OCI-LY1 (cell line): ENCODE results near the gene IFNA8.

Source experiments
- EZH2 ChIP-seq: fragments of 200-600 bp; sonication (generic), shearing (Covaris generic); IDR thresholded peaks from 2 replicates; pipeline ENCODE4 v1.8.0; 2017; ENCODE audit warnings: borderline replicate concordance, mixed run types, mild to moderate bottlenecking, antibody characterized with exemption, low read length, moderate library complexity, mixed read lengths
- TF ChIP-seq, protein P1 (sequence below): fragments of 200-600 bp; sonication (generic), shearing (Covaris generic); IDR thresholded peaks from 2 replicates; pipeline ENCODE4 v1.5.1; 2017; ENCODE audit warnings: mild to moderate bottlenecking, antibody characterized with exemption, low read length, moderate library complexity, mixed read lengths

DNA sequence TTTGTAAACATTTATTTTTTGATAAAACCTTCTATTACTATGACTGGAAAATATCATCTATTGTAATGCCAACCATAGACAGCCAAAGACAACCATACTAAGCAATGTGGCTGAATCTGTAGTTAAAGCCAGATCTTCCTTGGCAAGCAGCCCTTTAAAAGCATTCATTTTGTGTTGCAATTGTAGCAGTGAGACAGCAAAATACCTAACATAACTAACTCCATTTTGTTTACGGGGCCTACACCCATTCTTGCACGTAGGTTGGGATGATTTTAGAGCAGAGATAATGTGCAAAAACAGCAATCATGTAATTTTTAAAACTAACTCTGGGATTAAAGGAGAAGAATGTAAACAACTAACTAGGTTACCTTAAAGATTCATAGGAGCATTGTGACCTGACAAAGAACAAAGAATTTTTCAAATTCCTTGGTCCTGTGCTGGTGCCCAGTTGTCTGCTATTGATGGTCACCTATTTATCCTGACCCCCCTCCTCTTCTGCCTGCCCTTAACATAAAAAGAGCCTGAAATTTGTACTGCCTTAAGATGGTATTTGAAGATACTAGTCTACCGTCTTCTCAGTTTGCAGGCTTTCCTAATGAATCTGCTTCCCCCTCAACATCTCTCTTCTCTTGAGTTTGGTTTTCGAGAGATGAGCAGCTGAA lies 41.9 kb downstream of the IFNA8 start:
- TF ChIP-seq, protein P1, sequence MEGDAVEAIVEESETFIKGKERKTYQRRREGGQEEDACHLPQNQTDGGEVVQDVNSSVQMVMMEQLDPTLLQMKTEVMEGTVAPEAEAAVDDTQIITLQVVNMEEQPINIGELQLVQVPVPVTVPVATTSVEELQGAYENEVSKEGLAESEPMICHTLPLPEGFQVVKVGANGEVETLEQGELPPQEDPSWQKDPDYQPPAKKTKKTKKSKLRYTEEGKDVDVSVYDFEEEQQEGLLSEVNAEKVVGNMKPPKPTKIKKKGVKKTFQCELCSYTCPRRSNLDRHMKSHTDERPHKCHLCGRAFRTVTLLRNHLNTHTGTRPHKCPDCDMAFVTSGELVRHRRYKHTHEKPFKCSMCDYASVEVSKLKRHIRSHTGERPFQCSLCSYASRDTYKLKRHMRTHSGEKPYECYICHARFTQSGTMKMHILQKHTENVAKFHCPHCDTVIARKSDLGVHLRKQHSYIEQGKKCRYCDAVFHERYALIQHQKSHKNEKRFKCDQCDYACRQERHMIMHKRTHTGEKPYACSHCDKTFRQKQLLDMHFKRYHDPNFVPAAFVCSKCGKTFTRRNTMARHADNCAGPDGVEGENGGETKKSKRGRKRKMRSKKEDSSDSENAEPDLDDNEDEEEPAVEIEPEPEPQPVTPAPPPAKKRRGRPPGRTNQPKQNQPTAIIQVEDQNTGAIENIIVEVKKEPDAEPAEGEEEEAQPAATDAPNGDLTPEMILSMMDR, result no peak
- TF ChIP-seq EZH2, result no peak
